GM20000 (cell line): ENCODE measurements around the gene NSUN2.

ENCODE experiments used
- DNase-seq: peaks from one replicate; pipeline ENCODE4 v3.0.0; 2012; ENCODE audit warnings: low spot score
- CTCF ChIP-seq: IDR thresholded peaks from 2 replicates; pipeline ENCODE4 v1.5.1; 2012; ENCODE audit warnings: mild to moderate bottlenecking, control low read depth; ENCODE audit errors: extremely low read depth, missing control alignments

Gene NSUN2

DNA sequence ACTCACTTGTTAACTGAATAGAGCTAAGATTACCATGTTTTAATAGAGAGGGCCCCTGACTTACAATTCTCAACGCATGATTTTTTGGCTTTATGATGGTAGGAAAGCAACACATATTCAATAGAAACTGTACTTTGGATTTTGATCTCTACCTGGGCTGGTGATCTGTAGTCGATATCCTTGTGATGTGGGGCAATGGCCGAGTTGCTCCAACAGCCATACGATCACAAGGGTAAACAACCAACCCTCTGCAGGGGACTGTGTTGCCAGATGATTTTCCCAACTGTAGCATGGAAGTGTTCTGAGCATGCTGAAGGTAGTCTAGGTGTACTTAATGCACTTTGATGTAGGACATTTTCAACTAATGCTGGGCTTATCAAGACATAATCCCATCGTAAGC is 36.5 kb downstream of the NSUN2 start:
- DNase-seq, result no peak
- TF ChIP-seq CTCF, result no peak

DNA sequence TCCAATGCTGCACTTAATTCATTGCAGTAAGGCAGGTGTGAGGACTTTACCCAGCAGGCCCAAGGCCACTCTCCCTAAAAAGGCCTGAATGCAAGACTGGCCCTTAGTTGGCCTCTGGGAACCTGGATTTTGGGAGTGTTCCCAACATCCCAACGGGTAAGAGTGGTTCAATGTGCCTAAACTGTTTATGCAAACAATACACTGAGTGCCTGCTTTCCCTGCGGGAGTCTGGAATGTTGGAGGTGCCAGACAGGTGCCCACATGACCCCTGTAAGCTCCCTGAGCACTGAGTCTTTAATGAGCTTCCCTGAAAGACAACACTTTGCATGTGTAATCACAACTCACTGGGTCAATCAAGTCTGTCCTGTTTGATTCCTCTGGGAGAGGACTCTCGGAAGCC is 37.4 kb downstream of the NSUN2 start:
- TF ChIP-seq CTCF, result no peak
- DNase-seq, result no peak

- no peak for TF ChIP-seq CTCF
- no peak for DNase-seq
Measured at GRCh38 chr5:6594066-6594465, 38.8 kb downstream of the NSUN2 start.

- no peak for DNase-seq
- no peak for TF ChIP-seq CTCF
Measured at GRCh38 chr5:6593148-6594016, 39.5 kb downstream of the NSUN2 start.

DNA sequence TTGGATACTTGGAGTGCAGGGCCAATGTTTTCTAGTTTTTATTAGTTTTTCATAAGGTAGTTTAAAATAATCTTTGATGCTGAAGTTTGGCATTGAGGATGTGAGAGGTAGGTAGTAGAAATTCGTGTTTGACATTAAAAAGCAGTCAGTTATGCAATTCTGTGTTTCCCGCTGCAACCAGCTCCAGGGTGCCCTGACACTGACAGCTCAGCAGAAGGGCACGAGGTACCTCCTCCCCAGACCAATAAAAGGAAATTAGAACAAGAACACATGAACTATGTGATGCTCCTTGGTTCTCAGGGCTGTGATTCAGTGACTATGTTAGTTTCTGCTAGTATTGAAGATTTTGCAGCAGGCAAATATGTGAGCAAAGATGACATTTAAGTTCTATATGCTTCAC is 40.2 kb downstream of the NSUN2 start:
- DNase-seq, result no peak

GRCh38 chr5:6591671-6592288 is 41.1 kb downstream of the NSUN2 start:
- no peak for TF ChIP-seq CTCF
- DNase-seq, result no peak

More for the DNA sequence above, 40.2 kb downstream of the NSUN2 start:
- no peak for TF ChIP-seq CTCF

GRCh38 chr5:6590581-6590980 is 42.3 kb downstream of the NSUN2 start:
- TF ChIP-seq CTCF, result no peak
- DNase-seq, result no peak
